ENCODE results near the gene RPP40.
A peak's percentile ranks its signal among the peaks of the same experiment; 100 is the strongest.

RPP40 gene

GRCh38 chr6:5030596-5031136 lies 26.8 kb upstream of the RPP40 start:
- no peak overlapping the region for H3K4me3 ChIP-seq (ENCODE audit: low read depth, low read length)
- peak; percentile 54 for DNase-seq (ENCODE audit: low read depth)
- peak; percentile 56 for TF ChIP-seq CTCF (IDR thresholded peaks at IDR 0.05; ENCODE audit: control insufficient read depth, extremely low read depth, insufficient read depth)

GRCh38 chr6:5029609-5030008 lies 25.8 kb upstream of the RPP40 start:
- TF ChIP-seq CTCF (IDR thresholded peaks at IDR 0.05; ENCODE audit: control insufficient read depth, extremely low read depth, insufficient read depth), result no peak
- H3K4me3 ChIP-seq (ENCODE audit: low read depth, low read length), result no peak overlapping the region
- DNase-seq (ENCODE audit: low read depth), result no peak

DNA sequence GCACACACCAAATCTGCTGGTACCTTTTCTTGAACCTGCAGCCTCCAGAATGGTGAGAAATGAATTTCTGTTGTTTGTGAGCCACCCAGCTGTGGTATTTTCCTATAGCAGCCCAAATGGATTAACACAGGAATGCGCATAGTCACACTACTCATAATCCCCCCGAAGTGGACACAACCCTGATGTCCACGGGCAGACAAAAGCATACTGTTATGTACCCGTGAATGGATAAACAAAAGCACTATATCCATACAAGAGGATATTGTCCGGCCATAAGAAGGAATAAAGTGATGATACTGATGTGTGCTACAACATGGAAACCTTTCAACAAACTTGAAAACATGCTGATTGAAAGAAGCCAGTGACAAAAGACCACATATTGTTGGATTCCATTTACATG lies 25.1 kb upstream of the RPP40 start:
- no peak overlapping the region for H3K4me3 ChIP-seq (ENCODE audit: low read depth, low read length)
- DNase-seq (ENCODE audit: low read depth), result no peak
- no peak for TF ChIP-seq CTCF (IDR thresholded peaks at IDR 0.05; ENCODE audit: control insufficient read depth, extremely low read depth, insufficient read depth)

GRCh38 chr6:5028301-5028700 lies 24.5 kb upstream of the RPP40 start:
- no peak for DNase-seq (ENCODE audit: low read depth)
- no peak for TF ChIP-seq CTCF (IDR thresholded peaks at IDR 0.05; ENCODE audit: control insufficient read depth, extremely low read depth, insufficient read depth)
- no peak overlapping the region for H3K4me3 ChIP-seq (ENCODE audit: low read depth, low read length)

DNA sequence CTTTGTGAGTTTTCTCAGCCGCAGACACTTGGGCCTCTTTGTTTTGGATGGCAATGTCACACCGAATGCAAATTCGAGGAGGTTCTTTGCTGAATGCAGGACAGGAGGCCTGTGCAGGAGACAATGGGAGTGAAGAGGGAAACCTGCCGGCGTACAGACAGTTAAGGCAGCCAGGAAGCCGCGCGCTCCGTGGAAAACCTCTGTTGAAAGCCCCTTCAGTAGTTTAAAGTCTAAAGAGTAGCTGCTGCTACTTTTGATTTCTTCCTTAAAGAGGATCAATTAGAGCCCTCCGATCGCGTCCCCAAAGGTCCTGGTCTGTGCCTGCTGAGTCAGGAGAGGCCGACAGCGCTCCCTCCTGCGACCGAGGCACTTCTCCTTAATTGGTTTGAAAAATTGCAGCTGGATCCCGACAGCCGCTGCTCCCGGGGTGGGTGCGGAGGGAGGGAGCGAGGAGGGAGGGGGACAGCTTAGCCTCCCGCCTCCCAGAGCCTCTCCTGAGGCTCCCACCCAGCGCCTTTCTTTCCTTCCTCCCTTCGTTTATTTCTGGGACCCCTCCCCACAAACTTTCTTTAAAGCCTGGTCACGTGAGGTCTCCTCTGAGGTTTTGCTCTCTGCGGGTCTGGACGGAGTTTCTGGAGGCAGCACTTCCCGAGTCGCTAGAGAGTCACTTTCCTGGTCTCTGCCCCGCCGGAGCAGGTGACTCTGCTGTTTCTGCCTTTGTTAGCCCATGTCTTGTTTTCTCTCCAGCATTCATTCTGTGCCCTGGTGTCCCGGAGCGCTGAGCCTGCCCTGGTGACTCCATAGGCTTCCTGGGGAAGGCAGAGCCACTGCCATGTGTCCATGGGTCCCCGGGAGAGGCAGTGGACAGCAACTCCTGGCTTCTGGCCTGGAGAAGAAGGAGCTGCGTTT lies 22.3 kb upstream of the RPP40 start:
- no peak for TF ChIP-seq CTCF (IDR thresholded peaks at IDR 0.05; ENCODE audit: control insufficient read depth, extremely low read depth, insufficient read depth)
- no peak overlapping the region for H3K4me3 ChIP-seq (ENCODE audit: low read depth, low read length)
- DNase-seq (ENCODE audit: low read depth), result no peak

DNA sequence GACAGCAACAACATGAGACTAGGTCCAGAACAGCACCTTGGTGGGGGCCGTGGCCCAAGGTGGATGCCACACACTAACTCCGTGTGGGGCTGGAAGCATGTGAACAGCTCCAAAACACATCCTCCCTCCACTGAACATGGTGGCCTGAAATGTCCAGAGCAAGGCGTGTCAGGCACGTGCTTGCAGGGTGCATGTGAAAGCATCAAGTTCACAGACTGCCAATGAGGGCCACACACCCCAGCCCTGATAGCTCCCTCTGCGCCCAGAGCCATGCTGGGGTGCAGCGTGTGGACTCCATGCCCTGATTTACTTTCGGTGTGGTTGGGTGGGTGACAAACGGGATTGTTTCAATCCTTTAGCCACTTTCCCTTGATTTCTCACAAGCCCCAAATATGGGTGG lies 20.1 kb upstream of the RPP40 start:
- no peak for DNase-seq (ENCODE audit: low read depth)
- no peak for TF ChIP-seq CTCF (IDR thresholded peaks at IDR 0.05; ENCODE audit: control insufficient read depth, extremely low read depth, insufficient read depth)
- H3K4me3 ChIP-seq (ENCODE audit: low read depth, low read length), result no peak overlapping the region

Measured in LNCaP clone FGC (cell line).